Mesendoderm (in vitro differentiated cells): ENCODE data around the gene ECI2.

Source experiments
- DNase-seq: peaks from one replicate; pipeline ENCODE4 v3.0.0; 2013
- H2AK5ac ChIP-seq: 2 replicates; pipeline ENCODE4 v1.6.1; 2013; ENCODE audit warnings: low read length, inconsistent platforms
- H2BK120ac ChIP-seq: 2 replicates; pipeline ENCODE4 v1.6.1; 2013; ENCODE audit warnings: low read depth, mild to moderate bottlenecking, low read length, moderate library complexity, mixed read lengths
- H2BK15ac ChIP-seq: replicated peaks from 2 replicates; pipeline ENCODE4 v1.6.1; 2013; ENCODE audit warnings: low read depth, mild to moderate bottlenecking, moderate library complexity
- H2BK5ac ChIP-seq: 2 replicates; pipeline ENCODE4 v1.6.1; 2013; ENCODE audit warnings: low read length, inconsistent platforms
- H3K18ac ChIP-seq: 2 replicates; pipeline ENCODE4 v1.6.1; 2013; ENCODE audit warnings: mild to moderate bottlenecking, low read length, mixed read lengths
- H3K23ac ChIP-seq: one replicate; pipeline ENCODE4 v1.6.1; 2013; ENCODE audit warnings: low read length
- H3K27ac ChIP-seq: 2 replicates; pipeline ENCODE4 v1.5.1; 2013; ENCODE audit warnings: low read depth, mild to moderate bottlenecking, inconsistent platforms, low read length, moderate library complexity
- H3K27me3 ChIP-seq: 2 replicates; pipeline ENCODE4 v1.6.1; 2013; ENCODE audit warnings: low read length, control low read depth, mild to moderate bottlenecking, inconsistent platforms; ENCODE audit not compliant: insufficient read depth, poor library complexity
- H3K36me3 ChIP-seq: 2 replicates; pipeline ENCODE4 v1.6.1; 2013; ENCODE audit warnings: low read length, inconsistent platforms; ENCODE audit not compliant: control insufficient read depth, insufficient read depth
- H3K4ac ChIP-seq: one replicate; pipeline ENCODE4 v1.6.1; 2013; ENCODE audit warnings: low read depth, mild to moderate bottlenecking, low read length, moderate library complexity
- H3K4me1 ChIP-seq: 2 replicates; pipeline ENCODE4 v1.6.1; 2013; ENCODE audit warnings: low read depth, low read length, inconsistent platforms; ENCODE audit not compliant: control insufficient read depth
- H3K4me2 ChIP-seq: 2 replicates; pipeline ENCODE4 v1.6.1; 2013; ENCODE audit warnings: low read length
- H3K4me3 ChIP-seq: 2 replicates; pipeline ENCODE4 v1.5.1; 2013; ENCODE audit warnings: mild to moderate bottlenecking, low read length
- H3K56ac ChIP-seq: one replicate; pipeline ENCODE4 v1.6.1; 2013; ENCODE audit warnings: low read length
- H3K79me1 ChIP-seq: 2 replicates; pipeline ENCODE4 v1.6.1; 2013; ENCODE audit warnings: low read length, inconsistent platforms
- H3K79me2 ChIP-seq: 2 replicates; pipeline ENCODE4 v1.6.1; 2013; ENCODE audit warnings: mild to moderate bottlenecking, low read length; ENCODE audit not compliant: control insufficient read depth, insufficient read depth
- H3K9ac ChIP-seq: 2 replicates; pipeline ENCODE4 v1.6.1; 2013; ENCODE audit warnings: low read length, inconsistent platforms
- H4K5ac ChIP-seq: one replicate; pipeline ENCODE4 v1.6.1; 2013; ENCODE audit warnings: low read length
- H4K8ac ChIP-seq: one replicate; pipeline ENCODE4 v1.6.1; 2013; ENCODE audit warnings: low read depth, mild to moderate bottlenecking, control low read depth, low read length, moderate library complexity
- WGBS: extraction: QIAGEN DNeasy Blood & Tissue Kit; methylation state at CpG from one replicate; pipeline ENCODE4 v1.1.7; 2013; ENCODE audit warnings: low lambda C conversion rate, missing lambda C conversion rate; ENCODE audit not compliant: insufficient coverage; ENCODE audit errors: extremely low coverage; 5-methylcytosine and 5-hydroxymethylcytosine counted together

The ECI2 gene

GRCh38 chr6:4174042-4174441, 38.7 kb upstream of the ECI2 start:
- Histone ChIP-seq H3K4ac (no peak overlapping the region), H3K56ac (no peak overlapping the region), H3K4me2 (no peak overlapping the region), H3K79me2 (no peaks in the 10 kb centered on the region), H2AK5ac (no peak overlapping the region), H2BK120ac (no peak overlapping the region), H3K79me1 (no peaks in the 10 kb centered on the region), H2BK5ac (no peak overlapping the region), H4K8ac (no peak overlapping the region), H3K27me3 (no peaks in the 10 kb centered on the region), H3K9ac (no peak overlapping the region), H3K18ac (no peak overlapping the region), H3K4me3 (no peak overlapping the region), H3K36me3 (no peaks in the 10 kb centered on the region), H3K27ac (no peak overlapping the region), H3K23ac (no peak overlapping the region), H4K5ac (no peak overlapping the region), H3K4me1 (peaks cover 3% of the 10 kb centered on the region), H2BK15ac (no peak overlapping the region)
- no CpG with 5 or more reads among the region's 6 CpGs for WGBS
- no peak for DNase-seq

DNA sequence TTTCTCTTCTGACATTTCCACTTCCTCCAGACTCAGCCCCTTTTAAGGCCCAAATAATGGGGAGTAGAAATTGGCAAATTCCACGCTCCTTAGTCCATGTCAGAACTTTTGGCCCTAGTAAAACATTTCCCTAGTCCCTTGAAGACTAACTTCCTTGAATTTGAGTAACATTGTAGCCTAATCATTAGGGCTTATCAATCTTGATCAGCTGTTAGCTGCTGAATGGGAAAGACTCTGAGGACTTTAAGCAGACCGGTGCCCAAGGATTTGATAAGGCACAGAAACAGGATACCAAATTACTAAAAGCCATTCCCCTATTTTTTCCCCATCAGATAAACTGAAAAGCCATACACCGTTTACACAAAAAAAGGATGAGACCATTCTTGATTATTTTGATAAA, 37.0 kb upstream of the ECI2 start:
- Histone ChIP-seq H3K36me3 (no peaks in the 10 kb centered on the region), H3K4ac (no peak overlapping the region), H4K5ac (no peak overlapping the region), H3K9ac (no peak overlapping the region), H3K18ac (no peak overlapping the region), H3K79me1 (no peaks in the 10 kb centered on the region), H2BK15ac (no peak overlapping the region), H3K56ac (peak overlapping the region; percentile 28), H2BK5ac (no peak overlapping the region), H2AK5ac (no peak overlapping the region), H2BK120ac (no peak overlapping the region), H3K27ac (no peak overlapping the region), H4K8ac (no peak overlapping the region), H3K23ac (no peak overlapping the region), H3K4me1 (peaks cover 3% of the 10 kb centered on the region), H3K4me3 (no peak overlapping the region), H3K4me2 (no peak overlapping the region), H3K27me3 (no peaks in the 10 kb centered on the region), H3K79me2 (no peaks in the 10 kb centered on the region)
- peak; percentile 66 for DNase-seq
- no CpG with 5 or more reads among the region's 3 CpGs for WGBS

DNA sequence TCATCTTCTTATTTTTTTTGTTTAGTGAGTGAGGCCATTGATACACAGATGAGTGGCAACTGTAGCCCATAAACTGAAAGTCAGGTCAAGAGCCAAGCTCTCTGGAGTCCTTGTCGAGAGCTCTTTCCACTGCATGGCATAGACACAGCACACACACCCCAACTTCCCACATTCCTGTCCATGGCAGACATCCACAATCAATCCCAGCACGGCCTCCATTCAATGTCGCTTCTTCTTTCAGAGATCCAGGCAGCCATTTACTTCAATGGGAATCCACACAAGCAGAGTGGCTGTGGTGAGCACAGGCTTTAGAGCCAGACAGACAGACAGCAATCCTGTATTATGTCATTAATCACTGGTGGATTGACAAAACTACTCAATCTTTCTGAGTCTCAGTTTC, 34.9 kb upstream of the ECI2 start:
- Histone ChIP-seq H2BK120ac (no peak overlapping the region), H3K79me1 (no peaks in the 10 kb centered on the region), H3K27me3 (no peaks in the 10 kb centered on the region), H2AK5ac (no peak overlapping the region), H3K4ac (no peak overlapping the region), H4K5ac (no peak overlapping the region), H2BK15ac (no peak overlapping the region), H3K79me2 (no peaks in the 10 kb centered on the region), H2BK5ac (no peak overlapping the region), H4K8ac (no peak overlapping the region), H3K23ac (no peak overlapping the region), H3K4me3 (no peak overlapping the region), H3K4me1 (peaks cover 3% of the 10 kb centered on the region), H3K4me2 (no peak overlapping the region), H3K56ac (no peak overlapping the region), H3K36me3 (no peaks in the 10 kb centered on the region), H3K18ac (no peak overlapping the region), H3K27ac (no peak overlapping the region), H3K9ac (no peak overlapping the region)
- no peak for DNase-seq
- WGBS, result no CpG with 5 or more reads among the region's 3 CpGs

- Histone ChIP-seq H4K5ac (no peak overlapping the region), H3K36me3 (no peaks in the 10 kb centered on the region), H3K27me3 (no peaks in the 10 kb centered on the region), H3K4ac (no peak overlapping the region), H3K18ac (no peak overlapping the region), H3K4me1 (peaks cover 3% of the 10 kb centered on the region), H2BK15ac (no peak overlapping the region), H4K8ac (no peak overlapping the region), H3K23ac (no peak overlapping the region), H3K56ac (no peak overlapping the region), H3K4me3 (no peak overlapping the region), H2AK5ac (no peak overlapping the region), H2BK5ac (no peak overlapping the region), H2BK120ac (no peak overlapping the region), H3K9ac (no peak overlapping the region), H3K4me2 (no peak overlapping the region), H3K79me1 (no peaks in the 10 kb centered on the region), H3K79me2 (no peaks in the 10 kb centered on the region), H3K27ac (no peak overlapping the region)
- no CpG with 5 or more reads among the region's 8 CpGs for WGBS
- DNase-seq, result no peak
Observed at GRCh38 chr6:4169028-4169789, 33.8 kb upstream of the ECI2 start.

GRCh38 chr6:4167833-4168232, 32.5 kb upstream of the ECI2 start:
- Histone ChIP-seq H3K4me3 (no peak overlapping the region), H3K36me3 (no peaks in the 10 kb centered on the region), H3K4me2 (no peak overlapping the region), H3K79me1 (no peaks in the 10 kb centered on the region), H3K23ac (no peak overlapping the region), H3K79me2 (no peaks in the 10 kb centered on the region), H3K9ac (no peak overlapping the region), H3K27me3 (no peaks in the 10 kb centered on the region), H3K18ac (no peak overlapping the region), H2BK5ac (no peak overlapping the region), H2AK5ac (no peak overlapping the region), H3K56ac (no peak overlapping the region), H4K8ac (no peak overlapping the region), H3K27ac (no peak overlapping the region), H4K5ac (no peak overlapping the region), H2BK15ac (no peak overlapping the region), H3K4ac (no peak overlapping the region), H3K4me1 (peaks cover 3% of the 10 kb centered on the region), H2BK120ac (no peak overlapping the region)
- no peak for DNase-seq
- WGBS, result no CpG with 5 or more reads among the region's 1 CpG

GRCh38 chr6:4167123-4167522, 31.7 kb upstream of the ECI2 start:
- no peak for DNase-seq
- Histone ChIP-seq H3K79me1 (no peaks in the 10 kb centered on the region), H3K4me1 (peaks cover 1% of the 10 kb centered on the region), H2BK15ac (no peak overlapping the region), H2AK5ac (no peak overlapping the region), H3K4ac (no peak overlapping the region), H4K8ac (no peak overlapping the region), H2BK120ac (no peak overlapping the region), H3K27ac (no peak overlapping the region), H3K18ac (no peak overlapping the region), H3K56ac (no peak overlapping the region), H3K4me3 (no peak overlapping the region), H3K79me2 (no peaks in the 10 kb centered on the region), H3K36me3 (no peaks in the 10 kb centered on the region), H3K27me3 (no peaks in the 10 kb centered on the region), H3K23ac (no peak overlapping the region), H3K4me2 (no peak overlapping the region), H2BK5ac (no peak overlapping the region), H3K9ac (no peak overlapping the region), H4K5ac (no peak overlapping the region)
- no CpG with 5 or more reads among the region's 6 CpGs for WGBS
